GM21381 (cell line): ENCODE data around the gene DDI2.
A peak's percentile ranks its signal among the peaks of the same experiment; 100 is the strongest.

Experiments
- ATAC-seq: cut with Tn5 transposase; IDR thresholded peaks from one replicate; pipeline ENCODE4 v1.9.1; 2021; ENCODE audit warnings: mild to moderate bottlenecking, moderate library complexity; ENCODE audit not compliant: unreplicated experiment

The DDI2 gene

DNA sequence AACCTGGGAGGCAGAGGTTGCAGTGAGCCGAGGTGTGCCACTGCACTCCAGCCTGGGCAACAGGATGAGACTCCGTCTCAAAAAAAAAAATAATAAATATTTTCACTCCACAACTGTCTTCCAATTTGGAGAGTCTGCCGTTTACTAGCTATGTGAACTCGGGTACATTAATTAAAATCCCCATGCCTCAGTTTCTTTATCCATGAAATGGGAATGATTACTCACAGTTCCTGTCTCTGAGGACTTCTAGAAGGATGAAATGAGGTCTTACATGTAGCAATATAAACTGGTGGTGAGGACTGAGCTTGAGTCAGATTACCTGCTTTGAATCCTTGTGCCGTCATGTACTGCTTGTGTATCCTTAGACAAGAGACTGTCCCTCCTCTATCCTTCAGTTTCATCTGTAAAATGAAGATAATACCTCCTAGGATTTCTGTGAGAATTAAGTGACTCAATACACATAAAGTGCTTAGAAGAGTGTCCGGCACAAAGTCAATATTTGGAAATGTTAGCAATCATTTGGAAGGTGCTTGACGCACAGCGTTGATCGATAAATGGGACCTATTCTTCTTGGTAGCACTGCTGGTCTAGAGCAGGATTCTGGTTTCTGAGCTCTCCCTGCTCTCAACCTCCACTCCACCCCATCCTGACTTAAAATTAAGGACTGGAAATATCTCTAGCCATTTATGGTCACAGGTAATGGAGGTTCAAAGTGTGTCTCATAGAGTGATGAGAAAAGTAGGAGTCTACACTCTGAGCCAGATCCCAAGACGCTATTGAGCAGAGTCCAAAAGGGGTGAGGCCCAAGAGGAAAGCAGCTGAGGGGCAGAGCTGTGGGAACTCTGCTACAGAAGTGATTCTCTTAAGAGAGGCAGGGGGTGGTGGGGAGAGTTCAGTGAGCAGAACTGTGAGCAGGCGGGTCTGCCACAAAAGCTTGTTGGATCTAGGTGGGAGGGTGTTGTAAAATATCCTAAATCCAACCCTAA is 11.6 kb upstream of the DDI2 start:
- no peak for ATAC-seq

DNA sequence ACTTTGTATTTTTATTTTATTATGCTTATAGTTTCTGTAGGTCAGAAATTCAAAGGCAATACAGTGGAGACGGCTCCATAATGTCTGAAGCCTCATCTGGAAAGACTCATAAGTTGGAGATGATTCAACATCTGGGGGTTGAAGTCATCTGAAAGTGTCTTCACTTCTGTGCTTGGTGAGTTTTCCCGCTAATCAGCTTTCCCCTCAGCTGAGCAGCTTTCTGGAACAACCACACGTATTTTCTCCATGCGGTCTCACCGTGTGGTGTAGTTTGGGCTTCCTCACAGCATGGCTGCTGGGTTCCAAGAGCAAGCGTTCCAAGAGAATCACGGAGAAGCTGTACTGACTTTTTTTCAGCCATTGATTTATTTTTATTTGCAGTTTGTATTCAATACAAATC is 7.6 kb upstream of the DDI2 start:
- ATAC-seq: no peak

- ATAC-seq: no peak
Observed at GRCh38 chr1:15610167-15610566, 7.1 kb upstream of the DDI2 start.

DNA sequence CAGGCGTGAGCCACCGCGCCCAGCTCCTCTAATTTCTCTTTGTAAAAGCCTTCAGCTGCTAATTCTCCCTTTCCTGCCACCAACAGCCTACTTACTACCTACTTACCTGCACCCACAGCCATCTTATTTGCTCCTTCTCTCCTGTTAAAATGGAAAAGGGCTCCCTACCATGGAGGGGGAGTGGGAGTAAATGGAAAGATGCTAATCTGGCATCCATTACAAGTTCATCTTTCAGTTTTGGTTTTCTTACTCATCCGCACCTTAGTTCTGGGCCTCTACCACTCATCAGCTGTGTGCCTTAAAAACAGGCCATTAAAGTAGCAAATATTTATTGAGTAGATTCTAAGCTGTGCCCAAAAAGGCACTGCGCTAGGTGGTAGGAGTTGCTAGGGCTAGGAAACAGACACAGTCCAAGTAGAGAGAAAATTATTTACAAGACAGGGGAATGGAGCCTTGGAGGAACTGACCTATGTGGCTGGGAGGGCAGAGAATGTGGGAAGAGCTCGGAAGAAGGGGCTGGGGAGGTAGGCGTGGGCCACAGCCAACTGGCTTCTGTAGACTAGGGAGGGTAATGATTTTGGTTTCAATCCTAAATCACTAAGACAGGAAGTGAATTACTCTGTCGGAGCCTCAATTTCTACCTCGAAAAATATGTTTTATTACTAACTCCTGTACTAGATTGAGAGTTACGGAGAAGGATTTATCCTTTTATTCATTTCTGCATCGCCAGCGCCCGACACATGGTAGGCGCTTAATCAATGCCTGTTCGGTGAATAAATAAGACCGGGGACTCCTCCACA is 685 bp upstream of the DDI2 start:
- ATAC-seq: peak; percentile 21

- peak; percentile 42 for ATAC-seq
Observed at GRCh38 chr1:15618077-15618654, 908 bp downstream of the DDI2 start.

- ATAC-seq: no peak
Observed at GRCh38 chr1:15618655-15619525, 1.6 kb downstream of the DDI2 start.

- no peak for ATAC-seq
Observed at GRCh38 chr1:15620155-15620545, 2.9 kb downstream of the DDI2 start.

DNA sequence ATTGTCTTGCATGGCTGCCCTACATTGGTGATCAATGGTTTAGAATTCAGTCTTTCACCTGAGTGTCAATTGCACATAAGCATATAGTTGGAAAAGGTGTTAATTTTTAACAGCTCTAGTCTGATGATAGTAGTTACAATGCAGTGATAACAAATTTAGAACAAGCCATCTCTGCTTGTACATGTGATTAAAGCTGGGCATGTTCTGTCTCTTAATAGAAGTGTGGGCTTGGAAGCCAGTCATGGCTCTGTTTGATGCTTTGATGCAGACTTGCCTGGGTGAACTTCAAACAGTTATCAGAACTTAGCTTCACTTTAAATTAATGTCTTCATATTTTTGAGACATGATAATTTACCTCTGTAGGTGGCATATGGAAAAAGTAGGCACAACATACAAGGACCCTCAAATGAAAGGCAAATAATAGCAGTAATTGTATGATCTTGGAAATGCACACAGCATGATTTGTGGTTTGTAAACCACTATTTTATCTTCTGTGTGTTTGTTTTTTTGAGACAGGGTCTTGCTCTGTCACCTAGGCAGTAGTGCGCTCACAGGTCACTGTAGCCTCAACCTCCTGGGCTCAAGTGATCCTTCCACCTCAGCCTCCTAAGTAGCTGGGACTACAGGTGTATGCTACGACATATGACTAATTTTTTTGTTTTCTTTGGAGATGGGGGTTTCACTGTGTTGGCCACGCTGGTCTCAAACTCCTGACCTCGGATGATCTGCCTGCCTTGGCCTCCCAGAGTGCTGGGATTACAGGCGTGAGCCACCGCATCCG is 3.8 kb downstream of the DDI2 start:
- no peak for ATAC-seq

GRCh38 chr1:15621975-15622374 is 4.7 kb downstream of the DDI2 start:
- no peak for ATAC-seq

- ATAC-seq: no peak
Observed at GRCh38 chr1:15622712-15623373, 5.6 kb downstream of the DDI2 start.

DNA sequence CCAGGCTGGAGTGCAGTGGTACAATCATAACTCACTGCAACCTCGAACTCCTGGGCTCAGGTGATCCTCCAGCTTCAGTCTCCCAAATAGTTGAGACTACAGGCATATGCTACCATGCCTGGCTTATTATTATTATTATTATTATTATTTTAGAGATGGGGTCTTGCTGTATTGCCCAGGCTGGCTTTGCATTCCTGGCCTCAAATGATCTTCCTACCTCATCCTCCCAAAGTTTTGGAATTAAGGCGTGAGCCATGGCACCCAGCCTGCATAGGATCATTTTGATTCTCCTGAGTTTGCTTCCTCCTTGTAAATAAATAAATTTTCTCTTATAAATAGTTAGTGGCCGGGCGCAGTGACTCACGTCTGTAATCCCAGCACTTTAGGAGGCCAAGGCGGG is 6.2 kb downstream of the DDI2 start:
- ATAC-seq: no peak

- ATAC-seq: no peak
Observed at GRCh38 chr1:15624133-15624714, 7.0 kb downstream of the DDI2 start.

- no peak for ATAC-seq
Observed at GRCh38 chr1:15625056-15625917, 8.0 kb downstream of the DDI2 start.

DNA sequence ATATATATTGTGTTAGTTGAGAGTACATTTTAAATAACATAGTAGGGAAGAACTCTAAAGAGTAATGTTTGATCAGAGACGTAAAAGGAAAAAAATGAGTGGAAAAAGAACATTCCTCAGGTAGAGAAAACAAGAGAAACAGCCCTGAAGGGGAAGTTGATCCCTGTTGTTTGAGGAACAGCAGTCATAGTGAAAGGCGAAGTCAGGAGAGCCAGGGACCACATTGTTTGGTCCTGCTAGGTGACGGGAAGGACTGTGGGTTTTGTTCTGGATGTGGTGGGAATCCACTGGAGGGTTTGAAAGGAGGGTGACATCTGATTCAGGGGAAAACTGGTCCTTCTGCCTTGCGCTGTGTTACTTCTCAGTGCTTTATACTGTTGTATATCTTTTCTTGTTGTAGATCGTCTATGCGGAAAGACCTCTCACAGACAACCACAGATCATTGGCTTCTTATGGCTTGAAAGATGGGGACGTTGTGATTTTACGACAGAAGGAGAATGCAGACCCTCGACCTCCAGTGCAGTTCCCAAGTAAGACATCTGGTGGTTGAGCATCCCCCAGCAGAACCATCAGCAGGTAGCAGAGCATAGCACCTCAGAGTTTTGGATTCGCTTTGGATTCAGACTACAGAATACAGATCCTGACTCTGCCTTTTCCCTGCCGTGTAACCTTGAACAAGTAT is 9.2 kb downstream of the DDI2 start:
- no peak for ATAC-seq

DNA sequence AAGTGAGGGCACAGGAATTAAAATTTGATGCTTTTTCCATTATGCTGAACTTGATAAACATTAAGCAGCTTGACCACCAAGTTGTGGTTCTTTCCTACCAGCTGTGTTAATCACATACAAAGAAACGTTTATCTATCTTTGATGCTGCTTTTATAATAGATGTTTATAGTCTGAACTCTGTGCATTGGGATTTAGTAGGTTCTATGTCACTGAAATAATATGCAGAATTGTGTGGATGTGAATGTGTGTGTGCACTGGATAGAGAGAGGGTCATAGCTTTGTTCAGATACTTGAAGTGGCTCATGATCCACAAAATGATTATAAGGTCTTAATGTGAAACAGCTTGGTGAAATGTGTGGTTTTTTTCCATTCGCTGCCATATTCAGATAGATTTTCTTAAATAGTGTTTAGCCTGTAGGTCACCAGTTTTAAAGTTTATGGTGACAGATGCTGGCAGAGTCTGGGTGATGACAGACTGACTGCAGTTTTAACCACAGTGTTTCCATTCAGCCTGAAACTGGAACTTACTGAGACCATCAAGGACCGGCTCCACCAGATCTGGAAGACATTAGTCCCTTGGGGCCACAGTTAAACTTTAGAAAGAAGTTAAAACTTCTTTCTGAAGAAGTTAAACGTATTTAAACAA is 10.2 kb downstream of the DDI2 start:
- peak; percentile 92 for ATAC-seq

GRCh38 chr1:15628003-15628402 is 10.7 kb downstream of the DDI2 start:
- peak; percentile 25 for ATAC-seq
